Measurements from ENCODE around the gene ADAM12. TPM values are rescaled to one million over a fixed set of nuclear protein-coding genes. Genes with fewer than 3 reads are reported as not detected.

Gene ADAM12
- total and polyA plus RNA-seq, 8 donors = 0.03 to 3.7 (median 0.15) TPM

DNA sequence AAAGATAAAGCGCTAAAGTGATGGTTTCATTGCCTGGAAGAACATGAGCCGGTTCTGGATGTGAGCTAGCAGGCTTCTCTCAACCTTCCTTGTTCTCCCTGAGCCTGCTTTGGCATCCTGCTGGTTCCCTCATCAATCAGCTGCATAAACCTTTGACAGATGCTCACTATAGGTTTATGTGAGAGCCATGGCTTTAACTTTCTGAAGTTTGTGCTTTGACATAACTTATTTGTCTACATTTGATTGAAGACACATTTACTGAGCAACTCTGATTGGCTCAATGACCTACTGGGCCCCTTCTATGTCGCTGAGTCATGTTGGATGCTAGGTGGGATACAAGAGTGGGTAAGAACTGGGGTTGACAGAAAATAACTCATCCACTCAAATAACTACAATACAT is 192.0 kb downstream of the ADAM12 start:
- no peak for FAIRE-seq
- Histone ChIP-seq H3K27me3 (no peaks in the 10 kb centered on the region), H3K9me3 (no peaks in the 10 kb centered on the region), H3K4me3 (no peak overlapping the region), H3K4me1 (no peaks in the 10 kb centered on the region), H3K27ac (no peak overlapping the region), H3K36me3 (no peaks in the 10 kb centered on the region)
- WGBS, 2 donors = 83 to 91% methylated on average over 3 of the region's 3 CpGs
- no peak for ATAC-seq
- intact Hi-C loops (cut with DNase I) = no loop called here
- TF ChIP-seq, protein P1, sequence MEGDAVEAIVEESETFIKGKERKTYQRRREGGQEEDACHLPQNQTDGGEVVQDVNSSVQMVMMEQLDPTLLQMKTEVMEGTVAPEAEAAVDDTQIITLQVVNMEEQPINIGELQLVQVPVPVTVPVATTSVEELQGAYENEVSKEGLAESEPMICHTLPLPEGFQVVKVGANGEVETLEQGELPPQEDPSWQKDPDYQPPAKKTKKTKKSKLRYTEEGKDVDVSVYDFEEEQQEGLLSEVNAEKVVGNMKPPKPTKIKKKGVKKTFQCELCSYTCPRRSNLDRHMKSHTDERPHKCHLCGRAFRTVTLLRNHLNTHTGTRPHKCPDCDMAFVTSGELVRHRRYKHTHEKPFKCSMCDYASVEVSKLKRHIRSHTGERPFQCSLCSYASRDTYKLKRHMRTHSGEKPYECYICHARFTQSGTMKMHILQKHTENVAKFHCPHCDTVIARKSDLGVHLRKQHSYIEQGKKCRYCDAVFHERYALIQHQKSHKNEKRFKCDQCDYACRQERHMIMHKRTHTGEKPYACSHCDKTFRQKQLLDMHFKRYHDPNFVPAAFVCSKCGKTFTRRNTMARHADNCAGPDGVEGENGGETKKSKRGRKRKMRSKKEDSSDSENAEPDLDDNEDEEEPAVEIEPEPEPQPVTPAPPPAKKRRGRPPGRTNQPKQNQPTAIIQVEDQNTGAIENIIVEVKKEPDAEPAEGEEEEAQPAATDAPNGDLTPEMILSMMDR (IDR thresholded peaks at IDR 0.05) = no peak
- DNase-seq = no peak

DNA sequence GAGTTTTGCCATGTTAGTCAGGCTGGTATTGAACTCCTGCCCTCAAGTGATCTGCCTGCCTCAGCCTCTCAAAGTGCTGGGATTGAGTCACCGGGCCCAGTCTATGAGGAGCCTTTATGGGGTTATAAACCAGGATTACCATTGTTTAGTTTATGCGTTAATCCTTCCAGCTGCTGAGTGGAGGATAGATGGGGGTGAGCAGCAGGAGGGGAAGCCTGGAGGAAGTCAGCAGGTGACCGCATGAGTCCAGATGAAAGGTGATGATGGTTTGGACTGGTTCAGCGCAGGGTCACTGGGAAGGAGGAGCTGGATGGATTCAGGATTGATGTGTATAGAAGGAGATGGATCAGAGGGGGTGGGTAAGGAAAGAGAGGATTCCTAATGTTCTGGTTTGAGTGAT is 197.1 kb downstream of the ADAM12 start:
- 74 to 80% methylated on average over 4 of the region's 4 CpGs for WGBS, 2 donors
- Histone ChIP-seq H3K4me1 (no peaks in the 10 kb centered on the region), H3K27me3 (no peaks in the 10 kb centered on the region), H3K27ac (no peak overlapping the region), H3K9me3 (no peaks in the 10 kb centered on the region), H3K4me3 (no peak overlapping the region), H3K36me3 (no peaks in the 10 kb centered on the region)
- no peak for FAIRE-seq
- TF ChIP-seq, protein P1 (IDR thresholded peaks at IDR 0.05) = no peak
- intact Hi-C loops (cut with DNase I) = no loop called here
- DNase-seq = no peak
- no peak for ATAC-seq

DNA sequence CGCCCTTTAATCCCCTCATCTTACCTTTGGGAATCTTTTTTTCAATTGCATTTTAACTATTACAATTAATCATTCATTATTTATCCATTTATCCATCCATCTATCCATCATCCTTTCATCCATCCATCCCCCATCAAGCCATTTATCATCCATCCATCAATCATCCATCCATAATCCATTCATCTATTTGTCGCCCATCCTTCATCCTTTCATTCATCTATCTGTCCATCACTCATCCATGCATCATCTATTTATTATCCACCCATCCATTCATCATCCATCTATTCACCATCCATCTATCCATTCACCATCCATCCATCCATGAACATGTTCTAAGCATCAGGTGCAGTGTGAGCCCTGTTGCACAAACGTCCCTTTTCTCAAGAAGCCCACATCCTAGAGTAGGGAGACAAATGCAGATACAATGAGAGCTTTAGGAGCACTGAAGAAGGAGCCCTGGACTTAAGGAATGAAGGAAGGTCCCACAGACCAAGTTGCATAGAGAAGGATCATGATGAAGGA is 199.5 kb downstream of the ADAM12 start:
- FAIRE-seq (no peak), ATAC-seq (no peak), DNase-seq (no peak)
- Histone ChIP-seq H3K27me3 (no peaks in the 10 kb centered on the region), H3K4me1 (no peaks in the 10 kb centered on the region), H3K36me3 (no peaks in the 10 kb centered on the region), H3K4me3 (no peak overlapping the region), H3K27ac (no peak overlapping the region), H3K9me3 (no peaks in the 10 kb centered on the region)
- intact Hi-C loops (cut with DNase I) = no loop called here
- 43 to 53% methylated on average over 3 of the region's 3 CpGs for WGBS, 2 donors
- TF ChIP-seq, protein P1 (IDR thresholded peaks at IDR 0.05) = no peak

DNA sequence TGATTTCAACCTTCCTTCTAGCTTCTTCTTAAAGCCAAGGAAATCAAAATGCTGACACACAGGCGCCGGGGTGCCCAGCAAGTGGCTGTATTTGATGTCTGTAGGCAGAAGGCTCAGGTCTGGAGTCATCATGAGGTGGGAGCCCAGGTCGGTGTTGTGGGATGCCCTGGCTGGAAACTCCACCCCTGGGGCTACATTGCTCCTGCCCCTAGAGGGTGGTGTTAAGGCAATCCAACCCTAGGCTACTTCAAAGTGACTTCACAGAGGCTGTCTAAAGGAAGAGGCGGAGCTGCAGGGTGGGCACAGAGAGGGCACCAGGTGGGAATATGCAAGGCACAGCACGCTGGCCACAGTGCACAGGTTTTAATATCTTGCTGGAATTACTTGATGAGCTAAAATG is 200.9 kb downstream of the ADAM12 start:
- DNase-seq = no peak
- Histone ChIP-seq H3K36me3 (no peaks in the 10 kb centered on the region), H3K9me3 (no peaks in the 10 kb centered on the region), H3K4me1 (no peaks in the 10 kb centered on the region), H3K27me3 (no peaks in the 10 kb centered on the region), H3K4me3 (no peak overlapping the region), H3K27ac (no peak overlapping the region)
- no peak for ATAC-seq
- TF ChIP-seq, protein P1 (IDR thresholded peaks at IDR 0.05) = no peak
- intact Hi-C loops (cut with DNase I) = no loop called here
- FAIRE-seq = no peak
- WGBS, 2 donors = 53 to 74% methylated on average over 5 of the region's 5 CpGs

DNA sequence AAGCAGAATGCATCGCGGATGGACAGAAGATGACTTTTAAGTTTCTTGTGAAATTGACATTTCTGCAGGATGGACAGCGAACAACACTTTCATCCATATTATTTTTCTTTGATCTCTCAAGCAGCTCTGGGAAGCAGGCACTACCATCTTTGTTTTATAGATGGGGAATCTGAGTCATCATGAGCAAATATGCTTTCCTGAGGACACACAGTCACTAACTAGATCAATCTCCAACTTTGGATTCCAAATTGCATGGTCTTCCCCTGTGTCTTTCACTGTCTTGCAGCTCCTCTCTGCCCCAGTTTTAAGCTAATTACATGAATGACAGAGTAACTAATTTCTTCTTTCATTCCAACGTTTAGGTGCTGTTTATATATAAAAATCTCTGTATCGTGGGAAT is 201.5 kb downstream of the ADAM12 start:
- Histone ChIP-seq H3K27ac (no peak overlapping the region), H3K4me1 (no peaks in the 10 kb centered on the region), H3K4me3 (no peak overlapping the region), H3K9me3 (no peaks in the 10 kb centered on the region), H3K27me3 (no peaks in the 10 kb centered on the region), H3K36me3 (no peaks in the 10 kb centered on the region)
- intact Hi-C loops (cut with DNase I) = no loop called here
- 69 to 79% methylated on average over 5 of the region's 5 CpGs for WGBS, 2 donors
- ATAC-seq (no peak), DNase-seq (no peak), FAIRE-seq (no peak)
- TF ChIP-seq, protein P1 (IDR thresholded peaks at IDR 0.05) = no peak
